Placental epithelial cell (primary cell): Measurements from ENCODE around the gene ANKS3. TPM values are rescaled to one million over a fixed set of nuclear protein-coding genes. Genes with fewer than 3 reads are reported as not detected.

Experiments
- small RNA-seq: library from RNA; depleted of rRNA; stranded (forward); fragments of <200 nt; gene quantifications from one replicate; pipeline ENCODE3, GENCODE V24; 2012
- total RNA-seq: library from RNA; depleted of rRNA; stranded (reverse); fragments of >200 nt; gene quantifications from 2 replicates; pipeline ENCODE4 v1.2.3, GENCODE V29; 2012

ANKS3 gene
- total RNA-seq, result 18.5 and 19.2 TPM in 2 replicates

DNA sequence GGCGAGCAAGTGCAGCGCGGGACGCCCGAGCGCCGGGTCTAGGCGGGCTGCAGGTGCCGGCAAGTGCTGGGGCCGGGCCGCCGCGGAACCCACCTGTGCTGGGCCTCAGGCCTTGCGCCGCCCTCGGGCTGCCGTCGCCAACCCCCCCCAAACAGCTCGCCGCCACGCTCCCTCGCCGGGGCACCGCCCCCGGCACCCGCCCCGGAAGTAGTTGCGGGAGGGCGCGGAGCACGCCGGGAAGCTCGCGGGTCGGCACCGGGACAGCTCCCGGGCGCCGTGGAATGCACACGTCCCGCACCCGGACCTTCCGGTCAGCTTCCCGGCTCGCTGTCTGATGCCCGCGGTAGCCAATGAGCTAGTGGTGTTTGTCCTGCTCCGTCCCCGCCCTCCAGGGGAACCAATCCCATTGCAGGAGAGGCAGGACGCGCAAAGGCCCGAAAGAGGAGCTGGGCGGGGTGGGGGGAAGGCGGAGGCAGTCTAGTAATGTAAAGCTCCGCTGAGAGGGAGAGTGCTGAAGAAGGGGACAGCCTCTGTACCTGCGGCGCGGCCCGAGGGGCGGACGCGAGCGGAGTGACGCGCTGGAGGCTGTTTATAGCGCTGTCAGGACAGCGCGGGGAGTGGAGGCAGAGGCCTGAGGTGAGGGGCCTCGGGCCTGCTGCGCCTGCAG lies at the start of gene ANKS3, which contains the start of gene DNAAF8:
TSS of gene ANKS3 (minus strand) at position 209 of the 667 bp plus-strand sequence. CDS start 4,122 bp downstream, outside the sequence.
TSS of gene DNAAF8 (plus strand) at position 475 of the 667 bp plus-strand sequence. CDS start 1,978 bp downstream, outside the sequence.

DNA sequence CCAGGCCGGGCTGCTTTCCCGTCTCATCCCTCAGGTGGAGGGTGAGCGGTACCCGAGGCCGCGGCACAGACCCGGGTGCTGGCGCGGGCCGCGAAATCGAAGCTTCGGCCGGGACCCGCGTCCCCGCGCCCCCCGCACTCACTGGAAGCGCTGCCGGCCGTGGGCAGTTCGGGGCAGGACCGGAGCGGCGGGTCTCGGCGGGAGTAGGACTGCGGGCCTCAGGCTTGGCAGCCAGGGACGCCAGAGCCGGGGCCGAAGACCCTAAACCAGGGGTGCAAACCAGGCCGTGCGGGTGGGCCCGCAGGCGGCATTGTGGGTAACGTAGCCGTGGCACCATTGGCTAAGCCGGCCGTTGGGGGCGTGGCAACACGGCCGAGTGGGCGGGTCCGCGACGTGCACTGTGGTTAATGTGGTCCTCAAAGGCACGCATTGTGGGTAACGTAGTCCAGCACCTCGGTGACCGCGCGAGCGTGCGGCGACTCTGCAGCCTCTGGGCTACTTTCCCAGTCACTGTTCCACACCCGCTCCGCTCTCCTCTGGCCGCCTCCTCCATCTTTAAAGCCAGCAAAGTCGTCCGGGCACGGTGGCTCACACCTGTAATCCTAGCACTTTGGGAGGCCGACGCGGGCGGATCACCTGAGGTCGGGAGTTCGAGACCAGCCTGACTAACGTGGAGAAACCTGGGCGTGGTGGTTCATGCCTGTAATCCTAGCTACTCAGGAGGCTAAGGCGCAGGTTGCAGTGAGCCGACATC lies 33.0 kb upstream of the ANKS3 start, which contains the start of gene ZNF500:
TSS of gene ZNF500 (minus strand) at position 288 of the 754 bp plus-strand sequence. CDS start 1,184 bp downstream, outside the sequence.

DNA sequence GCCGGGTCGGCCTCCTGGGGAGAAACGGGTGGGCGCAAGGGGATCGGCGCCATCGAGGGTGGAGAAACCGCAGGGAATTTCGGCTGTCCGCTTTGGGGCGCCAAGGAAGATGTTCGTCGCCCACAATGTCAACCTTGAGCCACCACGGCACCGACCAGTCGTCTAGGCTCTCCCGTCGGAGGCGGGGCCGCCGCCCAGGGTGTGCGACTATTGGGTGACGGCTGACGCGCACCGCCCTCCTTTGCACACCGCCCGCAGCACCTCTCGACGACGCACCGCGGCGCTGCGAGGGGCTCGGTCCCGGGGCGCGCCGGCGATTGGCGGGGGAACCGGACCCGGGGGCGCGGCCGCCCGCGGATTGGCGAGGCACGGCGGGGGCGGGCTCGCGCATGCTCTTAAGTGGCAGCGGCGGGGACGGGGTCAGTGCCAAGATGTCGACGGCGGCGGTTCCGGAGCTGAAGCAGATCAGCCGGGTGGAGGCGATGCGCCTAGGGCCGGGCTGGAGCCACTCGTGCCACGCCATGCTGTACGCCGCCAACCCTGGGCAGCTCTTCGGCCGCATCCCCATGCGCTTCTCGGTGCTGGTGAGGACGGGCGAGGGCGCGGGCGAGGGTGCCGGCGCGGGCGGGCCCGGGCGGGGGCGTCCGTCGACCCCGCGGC lies 40.6 kb downstream of the ANKS3 start, which contains the start of gene NUDT16L1:
TSS of gene NUDT16L1 (plus strand) at position 267 of the 660 bp plus-strand sequence. CDS start at position 432, 165 bp downstream.

Small RNA genes within 50 kb of the gene (small RNA-seq; reads per million reads assigned to genes)
- gene MIR6769A, result not detected
- not detected for gene RF00017

Other genes starting within 250 kb of the ANKS3 start
- gene CDIP1, start 195.5 kb downstream of the ANKS3 start, total RNA-seq, result 13.7 TPM in 2 replicates
- gene C16orf96, start 177.9 kb downstream of the ANKS3 start, total RNA-seq, result 0.39 TPM in 1 of 2 replicates, not detected in the other
- gene UBALD1, start 119.4 kb downstream of the ANKS3 start, total RNA-seq, result 18.5 and 19.6 TPM in 2 replicates
- gene MGRN1, start 109.4 kb downstream of the ANKS3 start, total RNA-seq, result 29.1 and 42.5 TPM in 2 replicates
- 23.2 and 27.7 TPM in 2 replicates for gene NUDT16L1, start 40.7 kb downstream of the ANKS3 start, total RNA-seq
- gene DNAAF8, start 266 bp upstream of the ANKS3 start, total RNA-seq, result 0.39 and 0.54 TPM in 2 replicates
- gene ZNF500, start 32.9 kb upstream of the ANKS3 start, total RNA-seq, result 15.3 and 17.8 TPM in 2 replicates
- gene SEPTIN12, start 54.1 kb upstream of the ANKS3 start, total RNA-seq, result not detected in 2 replicates
- gene SMIM22, start 61.1 kb upstream of the ANKS3 start, total RNA-seq, result not detected in 2 replicates
- 22.8 and 28.4 TPM in 2 replicates for gene ROGDI, start 68.4 kb upstream of the ANKS3 start, total RNA-seq
- gene GLYR1, start 113.0 kb upstream of the ANKS3 start, total RNA-seq, result 35.7 and 45.7 TPM in 2 replicates
- 32.8 and 46.7 TPM in 2 replicates for gene UBN1, start 113.2 kb upstream of the ANKS3 start, total RNA-seq
- gene PPL, start 202.9 kb upstream of the ANKS3 start, total RNA-seq, result 14.2 and 33.4 TPM in 2 replicates
- gene SEC14L5, start 224.1 kb upstream of the ANKS3 start, total RNA-seq, result under 0.01 and 0.11 TPM in 2 replicates